PC-3 (cell line): ENCODE data around the gene MAP7.

ENCODE experiments used
- EZH2phosphoT487 ChIP-seq: fragments of 300-600 bp; sonication (generic); IDR thresholded peaks from 2 replicates; pipeline ENCODE4 v1.6.1; 2018; ENCODE audit warnings: mild to moderate bottlenecking, antibody characterized with exemption, low read length, borderline replicate concordance
- TF ChIP-seq, protein P1 (sequence below): fragments of 300-600 bp; sonication (generic); conservative IDR thresholded peaks from 2 replicates; pipeline ENCODE4 v1.5.1; 2017; ENCODE audit warnings: antibody characterized with exemption, low read depth, mild to moderate bottlenecking, low read length

DNA sequence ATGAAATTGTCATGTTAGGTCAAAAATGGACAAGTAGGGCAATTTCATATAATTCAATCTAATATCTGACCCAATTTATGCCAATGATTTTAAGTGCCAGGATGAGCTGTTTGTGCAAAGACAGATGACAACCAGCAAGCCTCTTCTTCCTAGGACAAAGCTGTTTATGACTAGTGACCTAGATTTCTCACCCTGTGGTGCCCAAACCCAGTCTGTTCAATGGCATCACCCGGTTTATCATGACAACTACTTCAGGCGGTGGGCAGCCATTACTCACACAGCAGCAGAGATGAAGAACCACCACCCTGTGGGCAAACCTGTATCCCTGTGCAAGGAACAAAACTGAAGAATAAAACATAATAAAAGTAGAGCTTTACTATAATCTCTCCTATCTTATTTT, 59.0 kb downstream of the MAP7 start:
- TF ChIP-seq, protein P1, sequence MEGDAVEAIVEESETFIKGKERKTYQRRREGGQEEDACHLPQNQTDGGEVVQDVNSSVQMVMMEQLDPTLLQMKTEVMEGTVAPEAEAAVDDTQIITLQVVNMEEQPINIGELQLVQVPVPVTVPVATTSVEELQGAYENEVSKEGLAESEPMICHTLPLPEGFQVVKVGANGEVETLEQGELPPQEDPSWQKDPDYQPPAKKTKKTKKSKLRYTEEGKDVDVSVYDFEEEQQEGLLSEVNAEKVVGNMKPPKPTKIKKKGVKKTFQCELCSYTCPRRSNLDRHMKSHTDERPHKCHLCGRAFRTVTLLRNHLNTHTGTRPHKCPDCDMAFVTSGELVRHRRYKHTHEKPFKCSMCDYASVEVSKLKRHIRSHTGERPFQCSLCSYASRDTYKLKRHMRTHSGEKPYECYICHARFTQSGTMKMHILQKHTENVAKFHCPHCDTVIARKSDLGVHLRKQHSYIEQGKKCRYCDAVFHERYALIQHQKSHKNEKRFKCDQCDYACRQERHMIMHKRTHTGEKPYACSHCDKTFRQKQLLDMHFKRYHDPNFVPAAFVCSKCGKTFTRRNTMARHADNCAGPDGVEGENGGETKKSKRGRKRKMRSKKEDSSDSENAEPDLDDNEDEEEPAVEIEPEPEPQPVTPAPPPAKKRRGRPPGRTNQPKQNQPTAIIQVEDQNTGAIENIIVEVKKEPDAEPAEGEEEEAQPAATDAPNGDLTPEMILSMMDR: no peak
- TF ChIP-seq EZH2phosphoT487: no peak
